Measurements from ENCODE around the gene ACSF3.

GRCh38 chr16:89117227-89117974, 23.7 kb downstream of the ACSF3 start:
- TF ChIP-seq CTCF (IDR thresholded peaks at IDR 0.05; ENCODE audit: low read length) (no peak), EZH2 (IDR thresholded peaks at IDR 0.05; ENCODE audit: borderline replicate concordance, low read length) (no peak)

Data from OCI-LY1 (cell line).